HCT116 (cell line): Measurements from ENCODE around the gene HNF1B. TPM values are rescaled to one million over a fixed set of nuclear protein-coding genes. Genes with fewer than 3 reads are reported as not detected.
"Not testable (repeated sequence)": the region's sequence is repeated elsewhere in the genome, so short reads cannot be mapped to it uniquely, and the experiment has no call there.

Experiments
- ATAC-seq: fragments of 200-7000 bp; cut with Tn5 transposase; 2 replicates; pipeline ENCODE4 v1.9.1; 2020; ENCODE audit warnings: mild to moderate bottlenecking, moderate library complexity
- BruUV-seq: library from RNA; stranded (reverse); fragments of 400-500 nt; replicated peaks from 2 replicates; lab custom pipeline; 2021; lab: Mats Ljungman, UMichigan
- CTCF ChIA-PET: fragments of 300-600 bp; sonication (Branson Sonifier 250); formaldehyde crosslinking; loops from one replicate; lab custom pipeline; 2021; ENCODE audit warnings: antibody characterized with exemption; lab: Charles Lee
- POLR2A ChIA-PET: fragments of 300-600, 350-600 bp; sonication (Branson Sonifier 250); formaldehyde crosslinking; loops from one replicate; lab custom pipeline; 2021; ENCODE audit warnings: antibody characterized with exemption; lab: Charles Lee
- RAD21 ChIA-PET, 2 experiments: fragments of 300-600 bp; sonication (Branson Sonifier 250); formaldehyde crosslinking; loops; one replicate each; lab custom pipeline; 2023; ENCODE audit warnings: low total read pairs in 2 of 2; ENCODE audit not compliant: uncharacterized antibody in 2 of 2, unreplicated experiment in 2 of 2, low non-redundant PET in 1 of 2; lab: Charles Lee
- DNase-seq: peaks from one replicate; pipeline ENCODE4 v3.0.0-alpha.2; 2010; ENCODE audit warnings: low read depth, low spot score
- H2AFZ ChIP-seq: fragments of 200-600 bp; shearing (Covaris generic), sonication (generic); 2 replicates; pipeline ENCODE4 v1.6.1; 2017; ENCODE audit warnings: low read depth, mixed run types, mixed read lengths, antibody characterized with exemption, low read length; ENCODE audit not compliant: poor library complexity, severe bottlenecking
- H3K27ac ChIP-seq: 2 replicates; pipeline ENCODE4 v1.5.1; 2012; ENCODE audit warnings: low read depth, low read length
- H3K27me3 ChIP-seq: fragments of 200-600 bp; sonication (generic); 2 replicates; pipeline ENCODE4 v1.6.1; 2016; ENCODE audit warnings: mixed run types, low read length, mixed read lengths; ENCODE audit not compliant: insufficient read depth
- H3K36me3 ChIP-seq, 2 experiments: fragments of 200-500 bp in 1 of 2; fragments of 200-600 bp in 1 of 2; sonication (Bioruptor generic) in 1 of 2; sonication (generic) in 1 of 2; 2 replicates each; pipeline versions ENCODE4 v1.5.1 to v1.6.1; 2014 to 2016; ENCODE audit warnings: low read length in 2 of 2, inconsistent platforms in 1 of 2, mixed read lengths in 1 of 2, mixed run types in 1 of 2; ENCODE audit not compliant: insufficient read depth in 2 of 2, control insufficient read depth in 1 of 2
- H3K4me1 ChIP-seq, 2 experiments: fragments of 200-600 bp in 1 of 2; sonication (generic) in 1 of 2; 2 replicates each; pipeline versions ENCODE4 v1.5.1 to v1.6.1; 2012 to 2017; ENCODE audit warnings: low read length in 2 of 2, inconsistent platforms in 1 of 2, mild to moderate bottlenecking in 1 of 2, mixed read lengths in 1 of 2, mixed run types in 1 of 2, moderate library complexity in 1 of 2; ENCODE audit not compliant: insufficient read depth in 2 of 2, control insufficient read depth in 1 of 2
- H3K4me2 ChIP-seq: fragments of 200-600 bp; sonication (generic); 2 replicates; pipeline ENCODE4 v1.6.1; 2017; ENCODE audit warnings: mixed run types, low read length, mixed read lengths
- H3K4me3 ChIP-seq, 2 experiments: fragments of 200-600 bp in 1 of 2; sonication (generic) in 1 of 2; replicated peaks in 1 of 2; 2 replicates each; pipeline ENCODE4 v1.5.1; 2011 to 2016; ENCODE audit warnings: low read length in 2 of 2, control low read depth in 1 of 2, low read depth in 1 of 2, mild to moderate bottlenecking in 1 of 2, mixed read lengths in 1 of 2, mixed run types in 1 of 2
- H3K79me2 ChIP-seq: fragments of 200-600 bp; sonication (generic); 2 replicates; pipeline ENCODE4 v1.6.1; 2017; ENCODE audit warnings: mild to moderate bottlenecking, mixed run types, low read length, moderate library complexity, mixed read lengths; ENCODE audit not compliant: insufficient read depth
- H3K9ac ChIP-seq: fragments of 200-600 bp; sonication (generic); 2 replicates; pipeline ENCODE4 v1.6.1; 2016; ENCODE audit warnings: low read length, mixed read lengths
- H3K9me2 ChIP-seq: fragments of 200-600 bp; sonication (generic), shearing (Covaris generic); 2 replicates; pipeline ENCODE4 v1.6.1; 2017; ENCODE audit warnings: mixed run types, mild to moderate bottlenecking, moderate library complexity; ENCODE audit not compliant: insufficient read depth
- H3K9me3 ChIP-seq, 2 experiments: fragments of 200-500 bp in 1 of 2; fragments of 200-600 bp in 1 of 2; sonication (Bioruptor generic) in 1 of 2; sonication (generic) in 1 of 2; 2 replicates each; pipeline ENCODE4 v1.6.1; 2014 to 2017; ENCODE audit warnings: low read length in 2 of 2, mixed read lengths in 2 of 2, inconsistent platforms in 1 of 2, low read depth in 1 of 2, mild to moderate bottlenecking in 1 of 2, mixed run types in 1 of 2, moderate library complexity in 1 of 2; ENCODE audit not compliant: control insufficient read depth in 1 of 2, insufficient read depth in 1 of 2
- H4K20me1 ChIP-seq: fragments of 200-600 bp; sonication (generic), shearing (Covaris generic); 2 replicates; pipeline ENCODE4 v1.6.1; 2017; ENCODE audit warnings: mixed run types, mild to moderate bottlenecking, moderate library complexity; ENCODE audit not compliant: insufficient read depth
- CBX3 ChIP-seq: IDR thresholded peaks from 2 replicates; pipeline ENCODE4 v1.6.1; 2012; ENCODE audit warnings: low read depth
- CEBPB ChIP-seq: IDR thresholded peaks from 2 replicates; pipeline ENCODE4 v1.6.1; 2012; ENCODE audit warnings: low read depth
- EGR1 ChIP-seq: IDR thresholded peaks from 2 replicates; pipeline ENCODE4 v1.6.1; 2012; ENCODE audit warnings: low read depth
- ELF1 ChIP-seq: IDR thresholded peaks from 2 replicates; pipeline ENCODE4 v1.6.1; 2012; ENCODE audit warnings: low read depth, borderline replicate concordance
- EZH2 ChIP-seq: fragments of 200-600 bp; sonication (generic); IDR thresholded peaks from 2 replicates; pipeline ENCODE4 v1.6.1; 2017; ENCODE audit warnings: antibody characterized with exemption, mixed run types
- EZH2phosphoT487 ChIP-seq: fragments of 200-600 bp; IDR thresholded peaks from 2 replicates; pipeline ENCODE4 v1.6.1; 2018; ENCODE audit warnings: antibody characterized with exemption, borderline replicate concordance
- FOSL1 ChIP-seq: IDR thresholded peaks from 2 replicates; pipeline ENCODE4 v1.6.1; 2012; ENCODE audit warnings: low read depth
- JUND ChIP-seq: IDR thresholded peaks from 2 replicates; pipeline ENCODE4 v1.6.1; 2012
- POLR2A ChIP-seq: IDR thresholded peaks from 2 replicates; pipeline ENCODE4 v1.7.0; 2011; ENCODE audit warnings: borderline replicate concordance; ENCODE audit not compliant: insufficient read depth, insufficient read length; ENCODE audit errors: extremely low read depth
- POLR2AphosphoS5 ChIP-seq: IDR thresholded peaks from 2 replicates; pipeline ENCODE4 v1.6.1; 2011; ENCODE audit warnings: mild to moderate bottlenecking, low read depth, low read length, moderate library complexity
- SIN3A ChIP-seq: IDR thresholded peaks from 2 replicates; pipeline ENCODE4 v1.6.1; 2012; ENCODE audit warnings: low read depth
- SP1 ChIP-seq: IDR thresholded peaks from 2 replicates; pipeline ENCODE4 v1.6.1; 2012; ENCODE audit warnings: low read depth
- SRF ChIP-seq: IDR thresholded peaks from 2 replicates; pipeline ENCODE4 v1.6.1; 2012; ENCODE audit warnings: low read depth
- TCF7L2 ChIP-seq: IDR thresholded peaks from 2 replicates; pipeline ENCODE4 v1.7.0; 2011; ENCODE audit warnings: borderline replicate concordance, inconsistent platforms; ENCODE audit not compliant: insufficient read depth, insufficient read length; ENCODE audit errors: extremely low read depth
- YY1 ChIP-seq: IDR thresholded peaks from 2 replicates; pipeline ENCODE4 v1.6.1; 2011; ENCODE audit warnings: low read length, low read depth, moderate library complexity, mild to moderate bottlenecking; ENCODE audit not compliant: insufficient replicate concordance; ENCODE audit errors: extremely low read depth
- ZFX ChIP-seq: fragments of 450-650 bp; IDR thresholded peaks from 2 replicates; pipeline ENCODE4 v1.6.1; 2017
- ZNF274 ChIP-seq: fragments of 200-500 bp; sonication (Bioruptor generic); IDR thresholded peaks from 2 replicates; pipeline ENCODE4 v1.6.1; 2014; ENCODE audit warnings: mild to moderate bottlenecking, low read depth, low read length, inconsistent platforms
- intact Hi-C: fragments of 100-400 bp; cut with micrococcal nuclease; formaldehyde crosslinking; loops from 2 replicates; pipeline ENCODE4 v1.10.0; 2022
- total RNA-seq: library from RNA; stranded (reverse); gene quantifications from one replicate; pipeline ENCODE4 v1.2.1, GENCODE V29; 2021; ENCODE audit not compliant: unreplicated experiment
- TF ChIP-seq, protein P1 (sequence below): IDR thresholded peaks from 2 replicates; pipeline ENCODE4 v1.6.1; 2011; ENCODE audit warnings: mild to moderate bottlenecking, low read length, moderate library complexity; ENCODE audit not compliant: insufficient replicate concordance; ENCODE audit errors: extremely low read depth
- TF ChIP-seq, protein P2 (sequence below): IDR thresholded peaks from 2 replicates; pipeline ENCODE4 v1.6.1; 2012

Gene HNF1B
- total RNA-seq, 1 experiment from 2014 or later: 3.6 TPM

DNA sequence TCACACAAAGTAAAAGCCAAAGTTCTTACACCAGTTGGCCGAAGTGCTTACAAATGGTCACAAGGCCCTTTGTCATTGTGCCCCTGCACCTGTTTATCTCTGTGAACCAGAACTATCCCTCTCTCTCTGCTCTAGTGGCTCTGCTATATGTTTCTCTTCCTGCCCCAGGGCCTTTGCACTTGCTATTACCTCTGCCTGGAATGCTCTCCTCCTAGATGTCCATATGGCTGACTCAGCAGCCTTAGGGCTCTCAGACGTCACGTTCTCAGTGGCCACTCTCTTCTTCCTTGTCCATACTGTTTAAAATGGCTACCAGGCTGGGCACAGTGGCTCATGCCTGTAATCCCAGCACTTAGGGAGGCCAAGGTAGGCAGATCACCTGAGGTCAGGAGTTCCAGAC lies 62.9 kb downstream of the HNF1B start:
- ChIA-PET CTCF (no interaction called here), RAD21 (no interaction called here), POLR2A (no interaction called here)
- Histone ChIP-seq H3K9ac (no peak overlapping the region), H3K36me3 (no peaks in the 10 kb centered on the region), H3K4me3 (no peak overlapping the region), H3K9me3 (no peaks in the 10 kb centered on the region), H2AFZ (no peak overlapping the region), H3K9me2 (no peaks in the 10 kb centered on the region), H3K27me3 (no peaks in the 10 kb centered on the region), H3K4me1 (no peaks in the 10 kb centered on the region), H4K20me1 (no peaks in the 10 kb centered on the region), H3K4me2 (no peak overlapping the region), H3K79me2 (no peaks in the 10 kb centered on the region), H3K27ac (no peak overlapping the region)
- intact Hi-C loops: no loop called here
- no peak for ATAC-seq
- no TSS peak for BruUV-seq
- TF ChIP-seq SIN3A: no peak
- TF ChIP-seq POLR2A: no peak
- TF ChIP-seq SRF: no peak
- TF ChIP-seq SP1: no peak
- TF ChIP-seq, protein P1, sequence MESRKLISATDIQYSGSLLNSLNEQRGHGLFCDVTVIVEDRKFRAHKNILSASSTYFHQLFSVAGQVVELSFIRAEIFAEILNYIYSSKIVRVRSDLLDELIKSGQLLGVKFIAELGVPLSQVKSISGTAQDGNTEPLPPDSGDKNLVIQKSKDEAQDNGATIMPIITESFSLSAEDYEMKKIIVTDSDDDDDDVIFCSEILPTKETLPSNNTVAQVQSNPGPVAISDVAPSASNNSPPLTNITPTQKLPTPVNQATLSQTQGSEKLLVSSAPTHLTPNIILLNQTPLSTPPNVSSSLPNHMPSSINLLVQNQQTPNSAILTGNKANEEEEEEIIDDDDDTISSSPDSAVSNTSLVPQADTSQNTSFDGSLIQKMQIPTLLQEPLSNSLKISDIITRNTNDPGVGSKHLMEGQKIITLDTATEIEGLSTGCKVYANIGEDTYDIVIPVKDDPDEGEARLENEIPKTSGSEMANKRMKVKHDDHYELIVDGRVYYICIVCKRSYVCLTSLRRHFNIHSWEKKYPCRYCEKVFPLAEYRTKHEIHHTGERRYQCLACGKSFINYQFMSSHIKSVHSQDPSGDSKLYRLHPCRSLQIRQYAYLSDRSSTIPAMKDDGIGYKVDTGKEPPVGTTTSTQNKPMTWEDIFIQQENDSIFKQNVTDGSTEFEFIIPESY: no peak
- no peak for TF ChIP-seq YY1
- no peak for TF ChIP-seq EZH2
- TF ChIP-seq ZNF274: no peak
- TF ChIP-seq POLR2AphosphoS5: no peak
- no peak for TF ChIP-seq TCF7L2
- no peak for TF ChIP-seq EZH2phosphoT487
- TF ChIP-seq CEBPB: no peak
- no peak for TF ChIP-seq EGR1
- TF ChIP-seq ZFX: no peak
- TF ChIP-seq JUND: no peak
- TF ChIP-seq, protein P2, sequence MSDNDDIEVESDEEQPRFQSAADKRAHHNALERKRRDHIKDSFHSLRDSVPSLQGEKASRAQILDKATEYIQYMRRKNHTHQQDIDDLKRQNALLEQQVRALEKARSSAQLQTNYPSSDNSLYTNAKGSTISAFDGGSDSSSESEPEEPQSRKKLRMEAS: no peak
- no peak for TF ChIP-seq CBX3
- TF ChIP-seq FOSL1: no peak
- TF ChIP-seq ELF1: no peak
- DNase-seq: no peak

DNA sequence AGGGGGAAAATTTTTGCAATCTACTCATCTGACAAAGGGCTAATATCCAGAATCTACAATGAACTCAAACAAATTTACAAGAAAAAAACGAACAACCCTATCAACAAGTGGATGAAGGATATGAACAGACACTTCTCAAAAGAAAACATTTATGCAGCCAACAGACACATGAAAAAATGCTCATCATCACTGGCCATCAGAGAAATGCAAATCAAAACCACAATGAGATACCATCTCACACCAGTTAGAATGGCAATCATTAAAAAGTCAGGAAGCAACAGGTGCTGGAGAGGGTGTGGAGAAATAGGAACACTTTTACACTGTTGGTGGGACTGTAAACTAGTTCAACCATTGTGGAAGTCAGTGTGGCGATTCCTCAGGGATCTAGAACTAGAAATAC lies 64.9 kb downstream of the HNF1B start:
- H3K27me3 ChIP-seq, ATAC-seq, CTCF ChIA-PET, H3K79me2 ChIP-seq, H3K9me2 ChIP-seq, RAD21 ChIA-PET, H4K20me1 ChIP-seq, H3K36me3 ChIP-seq, H3K27ac ChIP-seq, H3K9me3 ChIP-seq, intact Hi-C loops, H3K4me2 ChIP-seq, DNase-seq, H2AFZ ChIP-seq, BruUV-seq, H3K4me3 ChIP-seq, POLR2A ChIA-PET, H3K9ac ChIP-seq, H3K4me1 ChIP-seq: not testable (repeated sequence)
